Islet of Langerhans (tissue), 1 donor: ENCODE measurements around the gene PSMD4.
"Not testable (repeated sequence)": the region's sequence is repeated elsewhere in the genome, so short reads cannot be mapped to it uniquely, and the experiment has no call there.

Experiments used
- FAIRE-seq: peaks from one replicate; lab custom pipeline; 2011; peaks lifted over from hg19 to GRCh38; lab: Jason Lieb, UNC

Gene PSMD4

GRCh38 chr1:151254217-151255213 lies at the start of gene PSMD4:
Gene PSMD4, plus strand, starts transcription at chr1:151254734. Its CDS starts 49 bp downstream, at chr1:151254783.
- FAIRE-seq = peak; percentile 79

GRCh38 chr1:151205381-151205965 lies 49.1 kb upstream of the PSMD4 start:
- FAIRE-seq = not testable (repeated sequence)

GRCh38 chr1:151210830-151211229 lies 43.7 kb upstream of the PSMD4 start:
- FAIRE-seq = no peak

GRCh38 chr1:151211972-151212705 lies 42.4 kb upstream of the PSMD4 start:
- no peak for FAIRE-seq

GRCh38 chr1:151213560-151213959 lies 41.0 kb upstream of the PSMD4 start:
- no peak for FAIRE-seq

- FAIRE-seq = no peak
Observed at GRCh38 chr1:151221616-151222015, 32.9 kb upstream of the PSMD4 start.

DNA sequence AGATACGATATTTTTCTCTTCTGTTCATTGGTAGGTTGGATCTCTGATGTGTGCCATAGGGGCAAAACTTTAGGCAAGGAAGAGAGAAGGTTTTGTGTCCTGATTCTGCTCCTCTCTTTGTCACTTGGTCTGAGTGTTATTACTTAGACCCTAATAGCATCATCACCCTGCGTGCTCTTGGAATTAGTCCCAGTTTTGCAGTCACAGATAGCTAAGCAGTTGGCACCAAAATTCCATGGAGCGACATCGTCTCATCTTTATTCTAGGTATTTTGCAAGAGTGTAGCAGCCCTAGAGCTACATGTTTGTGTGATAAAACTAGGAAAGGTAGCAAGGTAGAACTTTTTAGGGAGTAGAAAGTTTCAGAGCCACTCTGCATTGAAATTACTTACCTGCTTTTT lies 32.4 kb upstream of the PSMD4 start:
- no peak for FAIRE-seq

DNA sequence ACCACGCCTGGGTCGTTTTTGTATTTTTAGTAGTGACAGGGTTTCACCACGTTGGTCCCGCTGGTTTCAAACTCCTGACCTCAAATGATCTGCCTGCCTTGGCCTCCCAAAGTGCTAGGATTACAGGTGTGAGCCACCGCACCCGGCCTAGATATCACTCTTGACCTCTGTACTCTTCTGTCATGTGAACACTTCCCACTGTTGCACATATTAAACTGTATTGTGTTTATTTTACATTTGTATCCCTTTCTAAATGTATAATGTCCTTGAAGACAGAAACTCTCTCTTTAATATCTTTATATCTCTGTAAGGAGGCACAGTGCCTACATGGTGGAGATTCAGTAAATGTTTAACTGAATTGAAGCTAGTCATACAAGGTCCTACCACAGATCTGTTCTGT lies 19.3 kb upstream of the PSMD4 start:
- no peak for FAIRE-seq

DNA sequence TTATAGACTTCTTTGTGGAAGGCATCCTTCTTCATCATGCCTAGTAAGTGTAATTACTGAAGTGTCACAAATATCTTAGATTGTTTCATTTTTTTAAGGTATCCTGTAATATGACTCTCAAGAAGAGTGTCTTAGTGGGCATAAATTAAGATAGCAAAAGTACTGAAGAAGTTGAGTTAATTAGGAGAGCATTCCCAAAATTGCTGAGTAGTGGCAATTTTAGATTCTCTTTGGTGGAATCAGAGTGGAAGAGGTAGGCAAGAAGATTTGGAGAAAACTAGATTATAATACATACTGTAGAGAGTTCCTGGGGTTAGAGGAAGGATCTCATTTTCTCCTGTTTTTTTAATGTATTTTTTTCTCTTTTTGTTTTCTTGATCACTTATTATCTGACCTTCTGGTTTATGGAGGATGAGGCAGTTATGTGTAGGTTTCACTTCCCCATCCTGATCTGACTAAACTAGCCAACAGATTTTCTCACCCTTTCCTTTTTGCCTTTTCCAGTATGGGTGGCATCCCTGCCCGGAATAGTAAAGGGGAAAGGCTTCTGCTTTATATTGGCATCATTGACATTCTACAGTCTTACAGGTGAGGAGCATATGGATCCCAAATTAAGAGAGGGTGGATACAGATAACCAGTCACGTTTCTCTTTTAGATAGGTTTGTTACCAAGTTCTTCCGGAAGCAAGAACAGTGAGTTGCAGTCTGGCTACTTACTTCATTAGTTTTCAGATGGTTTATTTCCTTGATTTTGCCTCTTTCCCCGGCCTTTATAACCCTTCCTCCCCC lies 16.7 kb upstream of the PSMD4 start:
- no peak for FAIRE-seq

DNA sequence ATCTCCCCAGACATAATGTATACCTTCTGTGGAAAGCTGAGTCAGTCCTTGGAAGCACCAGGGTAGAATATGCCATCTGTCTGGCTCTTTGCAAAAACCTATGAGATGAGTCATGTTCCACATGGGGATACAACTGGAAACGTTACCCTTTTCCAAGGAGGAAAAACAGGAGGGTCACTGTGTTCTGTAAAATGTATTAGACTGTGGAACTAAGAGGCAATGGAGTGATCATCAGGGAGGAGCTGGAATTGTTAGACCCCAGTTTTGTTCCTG lies 16.1 kb upstream of the PSMD4 start:
- no peak for FAIRE-seq

GRCh38 chr1:151242442-151242841 lies 12.1 kb upstream of the PSMD4 start:
- no peak for FAIRE-seq

DNA sequence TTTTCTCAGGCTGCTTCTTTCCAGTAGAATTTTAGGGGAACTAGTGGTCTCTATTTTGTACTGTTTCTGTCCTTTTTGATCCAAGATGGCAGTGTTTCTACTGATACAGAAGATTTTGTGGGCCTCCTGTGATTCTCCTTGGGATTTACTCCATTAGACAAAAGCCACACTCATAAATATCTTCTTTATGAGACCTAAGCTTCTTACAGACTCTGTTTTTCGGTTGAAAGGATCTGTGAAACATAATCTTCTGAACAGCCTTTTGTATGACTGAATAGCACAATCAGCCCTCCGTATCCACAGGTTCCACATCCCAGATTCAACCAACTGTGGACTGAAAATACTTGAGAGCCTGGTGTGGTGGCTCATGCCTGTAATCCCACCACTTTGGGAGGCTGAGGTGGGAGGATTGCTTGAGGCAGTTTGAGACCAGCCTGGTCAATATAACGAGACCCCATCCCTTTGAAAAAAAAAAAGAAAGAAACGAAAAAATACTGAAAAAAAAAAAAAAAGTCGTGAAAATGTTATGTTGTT lies 10.8 kb upstream of the PSMD4 start:
- FAIRE-seq = no peak

- FAIRE-seq = no peak
Observed at GRCh38 chr1:151246786-151247185, 7.7 kb upstream of the PSMD4 start.

- FAIRE-seq = no peak
Observed at GRCh38 chr1:151251656-151252470, 2.7 kb upstream of the PSMD4 start.

DNA sequence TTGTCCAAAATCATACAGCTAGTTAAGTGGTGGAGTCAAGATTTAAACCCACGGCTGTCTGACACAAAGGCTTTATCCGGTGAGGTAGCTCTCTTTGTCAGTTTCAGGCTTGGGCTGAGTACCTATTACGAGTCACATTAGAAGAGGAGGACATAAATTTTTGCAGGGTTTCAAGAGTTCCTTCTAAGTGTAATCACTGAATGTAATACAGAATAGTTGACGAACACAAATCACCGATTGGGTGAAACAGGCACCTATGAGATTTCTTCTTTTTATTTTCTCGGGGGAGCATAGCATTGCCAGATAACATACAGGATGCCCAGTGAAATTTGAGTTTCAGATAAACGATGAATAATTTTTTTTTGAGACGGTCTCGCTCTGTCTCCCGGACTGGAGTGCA lies 847 bp downstream of the PSMD4 start:
- FAIRE-seq = no peak

GRCh38 chr1:151259351-151259750 lies 4.8 kb downstream of the PSMD4 start:
- FAIRE-seq = no peak

- FAIRE-seq = no peak
Observed at GRCh38 chr1:151265446-151266236, 11.1 kb downstream of the PSMD4 start.

DNA sequence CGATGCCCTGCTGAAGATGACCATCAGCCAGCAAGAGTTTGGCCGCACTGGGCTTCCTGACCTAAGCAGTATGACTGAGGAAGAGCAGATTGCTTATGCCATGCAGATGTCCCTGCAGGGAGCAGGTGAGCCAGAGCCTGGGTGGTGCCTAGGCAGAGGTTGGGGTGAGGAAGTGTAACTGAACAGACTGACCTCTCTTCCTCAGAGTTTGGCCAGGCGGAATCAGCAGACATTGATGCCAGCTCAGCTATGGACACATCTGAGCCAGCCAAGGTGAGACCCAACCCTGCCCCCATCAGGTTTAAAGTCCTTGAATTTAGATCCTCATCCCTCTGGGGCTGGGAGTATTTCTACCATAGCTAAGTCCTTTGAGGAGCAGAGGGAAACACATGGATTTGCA lies 11.8 kb downstream of the PSMD4 start:
- FAIRE-seq = no peak

DNA sequence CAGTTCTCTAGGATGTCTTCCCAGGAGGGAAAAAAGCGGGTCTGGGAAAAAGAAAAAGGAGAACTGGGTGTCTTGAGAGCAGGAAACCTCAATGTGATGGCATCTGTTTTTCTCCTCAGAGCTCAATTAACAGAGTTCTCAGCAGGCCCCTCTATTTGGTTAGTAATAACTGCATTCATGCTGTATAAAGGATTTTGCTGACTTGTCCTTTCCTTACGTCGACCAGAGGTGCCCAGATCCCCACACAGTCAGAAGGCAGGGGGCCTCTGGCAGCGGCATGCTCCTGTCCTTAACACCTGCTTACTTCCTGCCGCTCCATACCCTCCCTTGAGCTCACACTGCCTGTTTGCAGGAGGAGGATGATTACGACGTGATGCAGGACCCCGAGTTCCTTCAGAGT lies 12.3 kb downstream of the PSMD4 start:
- no peak for FAIRE-seq

DNA sequence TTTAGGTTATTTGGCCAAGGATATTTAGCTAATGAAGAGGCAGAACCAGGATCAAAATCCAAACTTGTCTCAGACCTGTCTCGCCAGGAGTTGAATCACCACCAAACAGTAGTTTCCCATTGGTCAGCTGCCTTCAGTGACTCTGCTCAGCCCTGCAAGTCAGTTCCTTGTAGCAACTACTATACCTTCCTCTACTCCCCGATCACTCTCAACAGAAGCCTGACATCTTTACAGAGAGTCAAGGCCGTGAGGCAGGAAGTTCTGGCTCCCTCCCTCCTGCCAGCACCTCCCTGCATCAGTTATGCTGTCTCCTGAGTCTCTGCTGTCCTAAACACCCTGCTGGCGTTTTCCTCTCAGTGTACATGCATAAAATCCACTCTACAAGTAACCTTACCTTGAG lies 13.2 kb downstream of the PSMD4 start:
- FAIRE-seq = no peak
